ENCODE results near the gene RXRG. TPM values are rescaled to one million over a fixed set of nuclear protein-coding genes. Genes with fewer than 3 reads are reported as not detected.
A peak's percentile ranks its signal among the peaks of the same experiment; 100 is the strongest.

The RXRG gene
- total and polyA plus RNA-seq, 2 donors (not counting 3 experiments of a cell fraction or from before 2014, with no cell fraction given): not detected

- H3K9me1 ChIP-seq (replicated peaks; ENCODE audit: control insufficient read depth, extremely low read depth, insufficient read depth, low read length): no peaks in the 10 kb centered on the region
- no peak for FAIRE-seq
- no TSS peak for BruUV-seq (replicated peaks)
- intact Hi-C loops (cut with micrococcal nuclease): no loop called here
- dilution Hi-C loops (cut with MboI; ENCODE audit: extremely low pct_ligation_motif_present, low sequenced_read_pairs): no loop called here
- peaks cover 76 to 90% of the 10 kb centered on the region in 2 experiments for H3K27me3 ChIP-seq (ENCODE audit: control insufficient read depth in 2 of 2, insufficient read depth in 2 of 2, low read length in 2 of 2)
- H4K20me1 ChIP-seq (replicated peaks; ENCODE audit: control insufficient read depth, extremely low read depth, insufficient read depth, low read length): no peaks in the 10 kb centered on the region
- no peak overlapping the region for H3K9ac ChIP-seq (replicated peaks; ENCODE audit: extremely low read depth, insufficient read depth, low read length)
- no peaks in the 10 kb centered on the region for H3K79me2 ChIP-seq (ENCODE audit: control insufficient read depth, insufficient read depth, low read length)
- H3K4me3 ChIP-seq (replicated peaks in 1 of 3; ENCODE audit: insufficient read depth in 1 of 3, low read depth in 1 of 3, low read length in 3 of 3): no peak overlapping the region
- H3K4me2 ChIP-seq (ENCODE audit: insufficient read depth, low read length): no peak overlapping the region
- no peaks in the 10 kb centered on the region for H3K36me3 ChIP-seq (ENCODE audit: control insufficient read depth in 2 of 2, extremely low read depth in 1 of 2, insufficient read depth in 2 of 2, low read length in 2 of 2)
- H3K9me3 ChIP-seq (replicated peaks; ENCODE audit: control insufficient read depth, insufficient read depth, low read length): no peaks in the 10 kb centered on the region
- H3K27ac ChIP-seq (ENCODE audit: insufficient read depth, low read depth, low read length): no peak overlapping the region
- no peaks in the 10 kb centered on the region for H3K4me1 ChIP-seq (ENCODE audit: control insufficient read depth, extremely low read depth, insufficient read depth, low read length)
- H2AFZ ChIP-seq (ENCODE audit: low read depth, low read length): no peak overlapping the region
- POLR2A ChIA-PET: no interaction called here
- no peak for DNase-seq (ENCODE audit: low read depth, low spot score)
- CTCF ChIA-PET: interaction anchor here (0.8 to 3.0 kb wide), 5 partner anchors 9 to 38 kb away, joined by 3 to 17 read pairs (median 3); no protein-coding TSS in a partner anchor
- TF ChIP-seq, protein P1, sequence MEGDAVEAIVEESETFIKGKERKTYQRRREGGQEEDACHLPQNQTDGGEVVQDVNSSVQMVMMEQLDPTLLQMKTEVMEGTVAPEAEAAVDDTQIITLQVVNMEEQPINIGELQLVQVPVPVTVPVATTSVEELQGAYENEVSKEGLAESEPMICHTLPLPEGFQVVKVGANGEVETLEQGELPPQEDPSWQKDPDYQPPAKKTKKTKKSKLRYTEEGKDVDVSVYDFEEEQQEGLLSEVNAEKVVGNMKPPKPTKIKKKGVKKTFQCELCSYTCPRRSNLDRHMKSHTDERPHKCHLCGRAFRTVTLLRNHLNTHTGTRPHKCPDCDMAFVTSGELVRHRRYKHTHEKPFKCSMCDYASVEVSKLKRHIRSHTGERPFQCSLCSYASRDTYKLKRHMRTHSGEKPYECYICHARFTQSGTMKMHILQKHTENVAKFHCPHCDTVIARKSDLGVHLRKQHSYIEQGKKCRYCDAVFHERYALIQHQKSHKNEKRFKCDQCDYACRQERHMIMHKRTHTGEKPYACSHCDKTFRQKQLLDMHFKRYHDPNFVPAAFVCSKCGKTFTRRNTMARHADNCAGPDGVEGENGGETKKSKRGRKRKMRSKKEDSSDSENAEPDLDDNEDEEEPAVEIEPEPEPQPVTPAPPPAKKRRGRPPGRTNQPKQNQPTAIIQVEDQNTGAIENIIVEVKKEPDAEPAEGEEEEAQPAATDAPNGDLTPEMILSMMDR (IDR thresholded peaks at IDR 0.05; ENCODE audit: extremely low read depth in 1 of 2, insufficient read depth in 1 of 2, low read depth in 1 of 2, low read length in 2 of 2): no peak
- TF ChIP-seq EZH2 (IDR thresholded peaks at IDR 0.05; ENCODE audit: borderline replicate concordance, low read depth, low read length, severe bottlenecking): peak; percentile 69
Observed at GRCh38 chr1:165355139-165355976, 89.6 kb downstream of the RXRG start.

GRCh38 chr1:165354739-165355138 lies 90.2 kb downstream of the RXRG start:
- Histone ChIP-seq H3K27ac (ENCODE audit: insufficient read depth, low read depth, low read length) (no peak overlapping the region), H3K9me1 (replicated peaks; ENCODE audit: control insufficient read depth, extremely low read depth, insufficient read depth, low read length) (no peaks in the 10 kb centered on the region), H3K4me1 (ENCODE audit: control insufficient read depth, extremely low read depth, insufficient read depth, low read length) (no peaks in the 10 kb centered on the region), H2AFZ (ENCODE audit: low read depth, low read length) (no peak overlapping the region), H3K4me2 (ENCODE audit: insufficient read depth, low read length) (no peak overlapping the region), H3K4me3 (replicated peaks in 1 of 3; ENCODE audit: insufficient read depth in 1 of 3, low read depth in 1 of 3, low read length in 3 of 3) (no peak overlapping the region), H3K9me3 (replicated peaks; ENCODE audit: control insufficient read depth, insufficient read depth, low read length) (no peaks in the 10 kb centered on the region), H4K20me1 (replicated peaks; ENCODE audit: control insufficient read depth, extremely low read depth, insufficient read depth, low read length) (no peaks in the 10 kb centered on the region), H3K27me3 (ENCODE audit: control insufficient read depth in 2 of 2, insufficient read depth in 2 of 2, low read length in 2 of 2) (peaks cover 81 to 95% of the 10 kb centered on the region in 2 experiments), H3K79me2 (ENCODE audit: control insufficient read depth, insufficient read depth, low read length) (no peaks in the 10 kb centered on the region), H3K36me3 (ENCODE audit: control insufficient read depth in 2 of 2, extremely low read depth in 1 of 2, insufficient read depth in 2 of 2, low read length in 2 of 2) (no peaks in the 10 kb centered on the region), H3K9ac (replicated peaks; ENCODE audit: extremely low read depth, insufficient read depth, low read length) (no peak overlapping the region)
- no TSS peak for BruUV-seq (replicated peaks)
- no peak for FAIRE-seq
- intact Hi-C loops (cut with micrococcal nuclease): no loop called here
- POLR2A ChIA-PET: no interaction called here
- no peak for TF ChIP-seq JUN (IDR thresholded peaks at IDR 0.05; ENCODE audit: borderline replicate concordance, insufficient read depth, insufficient read length, low read depth)
- peak; percentile 60 for TF ChIP-seq EZH2 (IDR thresholded peaks at IDR 0.05; ENCODE audit: borderline replicate concordance, low read depth, low read length, severe bottlenecking)
- TF ChIP-seq, protein P1 (IDR thresholded peaks at IDR 0.05; ENCODE audit: extremely low read depth in 1 of 2, insufficient read depth in 1 of 2, low read depth in 1 of 2, low read length in 2 of 2): no peak
- no peak for TF ChIP-seq FOS (IDR thresholded peaks at IDR 0.05; ENCODE audit: borderline replicate concordance, insufficient read depth, low read length)
- dilution Hi-C loops (cut with MboI; ENCODE audit: extremely low pct_ligation_motif_present, low sequenced_read_pairs): no loop called here
- CTCF ChIA-PET: interaction anchor here (0.8 to 1.7 kb wide), 4 partner anchors 9 to 39 kb away, joined by 3 to 9 read pairs (median 3); no protein-coding TSS in a partner anchor
- DNase-seq (ENCODE audit: low read depth, low spot score): no peak

Measured in endothelial cell of umbilical vein (primary cell).